Measurements from ENCODE around the gene GRIN1. TPM values are rescaled to one million over a fixed set of nuclear protein-coding genes. Genes with fewer than 3 reads are reported as not detected.
A peak's percentile ranks its signal among the peaks of the same experiment; 100 is the strongest.

Gene GRIN1
- total and polyA plus RNA-seq, 10 of the 15 experiments (the other 5 are each of a cell fraction or from before 2014, with no cell fraction given) = 0.05 to 0.10 (median 0.06) TPM; not detected in 6

GRCh38 chr9:137198051-137198901, 59.3 kb downstream of the GRIN1 start:
- no peak for ATAC-seq
- Histone ChIP-seq H3K27me3 (replicated peaks in 1 of 2; ENCODE audit: control insufficient read depth in 2 of 2, insufficient read depth in 2 of 2, low read length in 1 of 2) (no peaks in the 10 kb centered on the region), H4K20me1 (ENCODE audit: control insufficient read depth, insufficient read depth) (no peaks in the 10 kb centered on the region), H3K4me1 (ENCODE audit: control insufficient read depth, insufficient read depth, low read length) (peaks cover 21% of the 10 kb centered on the region), H3K9ac (ENCODE audit: control insufficient read depth, insufficient read depth, low read length) (no peak overlapping the region), H3K4me3 (no peak overlapping the region), H2AFZ (ENCODE audit: control insufficient read depth, low read depth, low read length) (no peak overlapping the region), H3K79me2 (ENCODE audit: control insufficient read depth, insufficient read depth, low read length) (peaks cover 8% of the 10 kb centered on the region), H3K36me3 (ENCODE audit: control insufficient read depth in 2 of 2, insufficient read depth in 2 of 2, low read length in 1 of 2) (no peaks in the 10 kb centered on the region), H3K9me3 (replicated peaks; ENCODE audit: control insufficient read depth, insufficient read depth, low read length) (no peaks in the 10 kb centered on the region), H3K27ac (ENCODE audit: control insufficient read depth, insufficient read depth) (no peak overlapping the region), H3K4me2 (ENCODE audit: control insufficient read depth, insufficient read depth) (peak overlapping the region; percentile 54; the same call in 1 of the 2 replicates)
- no TSS peak for BruUV-seq (replicated peaks)
- WGBS (ENCODE audit: insufficient coverage, insufficient replicate concordance, low lambda C conversion rate, missing lambda C conversion rate) = 76% methylated on average over 19 of the region's 19 CpGs
- intact Hi-C loops (cut with micrococcal nuclease; ENCODE audit: unreplicated experiment) (no loop called here), in situ Hi-C loops (cut with MboI) (no loop called here)
- TF ChIP-seq PAX5 (IDR thresholded peaks at IDR 0.05; ENCODE audit: borderline replicate concordance, low read depth, low read length) = no peak
- TF ChIP-seq KAT2A (conservative IDR thresholded peaks at IDR 0.05; ENCODE audit: control insufficient read depth, low read depth, low read length) = no peak
- TF ChIP-seq TCF3 (IDR thresholded peaks at IDR 0.05; ENCODE audit: borderline replicate concordance, insufficient read depth, low read depth, low read length) = no peak
- TF ChIP-seq NR2F1 (conservative IDR thresholded peaks at IDR 0.05) = no peak
- no peak for TF ChIP-seq ZBTB4 (CRISPR knock-in tag; IDR thresholded peaks at IDR 0.05)
- no peak for TF ChIP-seq EP300 (IDR thresholded peaks at IDR 0.05; ENCODE audit: borderline replicate concordance in 1 of 2, control insufficient read depth in 1 of 2, low read depth in 2 of 2, low read length in 2 of 2)
- no peak for TF ChIP-seq STAT1 (conservative IDR thresholded peaks at IDR 0.05)
- FAIRE-seq = no peak
- SMC1A ChIA-PET (ENCODE audit: uncharacterized antibody, unreplicated experiment) = interaction anchor here (0.9 to 1.9 kb wide), 3 partner anchors 9 to 49 kb away, joined by 4 to 9 read pairs (median 5); partner anchors contain the start of genes ANAPC2 and SSNA1
- POLR2A ChIA-PET = interaction anchor here (0.8 to 2.5 kb wide), 5 partner anchors 9 to 150 kb away, joined by 3 to 9 read pairs (median 6); partner anchors contain the start of genes RNF208 and SSNA1
- DNase-seq (ENCODE audit: low read depth, low spot score) = no peak
- CTCF ChIA-PET = interaction anchor here (0.6 kb wide), 1 partner anchor 28 kb away, joined by 3 read pairs; no protein-coding TSS in a partner anchor
- RAD21 ChIA-PET (ENCODE audit: unreplicated experiment) = interaction anchor here (1.3 kb wide), 1 partner anchor 29 kb away, joined by 3 read pairs; no protein-coding TSS in a partner anchor
